Activated CD4-positive, alpha-beta T cell treated with anti-CD3 and anti-CD28 coated beads, Interleukin-2, Interleukin-6, amounts not matched to agents 100 ng/mL and 50 ng/mL, durations not matched to agents 16 hours and 8 hours (primary cell): ENCODE results near the gene TMEM132A.

ENCODE experiments used
- DNase-seq: peaks from one replicate; pipeline ENCODE4 v3.0.0-alpha.2; 2020

TMEM132A gene

GRCh38 chr11:60939301-60939700 lies 15.0 kb downstream of the TMEM132A start:
- no peak for DNase-seq

DNA sequence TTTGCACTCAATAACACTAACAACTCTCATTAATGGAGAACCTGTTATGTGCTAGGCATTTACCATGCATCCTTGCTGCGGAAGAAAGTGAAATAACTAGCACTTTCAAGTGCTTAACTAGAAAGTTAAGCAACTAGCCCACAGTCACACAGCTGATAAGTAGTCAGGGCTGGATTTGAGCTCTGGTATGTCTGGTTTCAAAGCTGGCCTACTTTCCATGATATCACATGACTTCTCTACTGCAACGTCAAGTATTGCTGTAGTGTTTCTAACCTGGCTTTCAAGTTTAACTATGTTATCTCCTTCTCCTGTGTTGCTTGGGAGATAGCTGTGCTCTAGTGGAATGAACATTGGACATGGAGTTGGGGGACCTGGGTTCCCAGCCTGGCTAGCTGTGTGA lies 15.6 kb downstream of the TMEM132A start:
- DNase-seq = no peak

GRCh38 chr11:60941371-60942119 lies 17.3 kb downstream of the TMEM132A start:
- no peak for DNase-seq

DNA sequence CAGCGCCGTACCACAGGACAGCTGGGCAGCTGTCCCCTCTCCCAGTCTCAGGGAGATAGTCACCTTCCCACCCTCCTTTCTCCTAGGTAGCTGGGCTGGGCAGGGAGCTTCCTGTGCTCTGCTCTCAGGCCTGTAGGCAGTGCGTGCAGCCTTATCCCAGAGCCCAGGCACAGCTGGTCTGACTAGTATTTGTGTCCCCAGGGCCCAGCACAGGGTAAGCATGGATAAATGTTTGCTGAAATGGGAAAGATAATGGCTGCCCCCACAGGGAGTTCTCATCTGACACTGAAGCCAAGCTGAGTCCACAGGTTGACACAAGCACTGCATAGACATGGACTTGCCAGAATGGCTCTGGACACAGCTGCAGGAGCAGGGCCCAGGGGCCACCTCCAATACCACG lies 18.0 kb downstream of the TMEM132A start:
- DNase-seq = no peak

GRCh38 chr11:60942970-60943565 lies 18.8 kb downstream of the TMEM132A start:
- DNase-seq = no peak

- DNase-seq = no peak
Measured at GRCh38 chr11:60944490-60945294, 20.4 kb downstream of the TMEM132A start.

DNA sequence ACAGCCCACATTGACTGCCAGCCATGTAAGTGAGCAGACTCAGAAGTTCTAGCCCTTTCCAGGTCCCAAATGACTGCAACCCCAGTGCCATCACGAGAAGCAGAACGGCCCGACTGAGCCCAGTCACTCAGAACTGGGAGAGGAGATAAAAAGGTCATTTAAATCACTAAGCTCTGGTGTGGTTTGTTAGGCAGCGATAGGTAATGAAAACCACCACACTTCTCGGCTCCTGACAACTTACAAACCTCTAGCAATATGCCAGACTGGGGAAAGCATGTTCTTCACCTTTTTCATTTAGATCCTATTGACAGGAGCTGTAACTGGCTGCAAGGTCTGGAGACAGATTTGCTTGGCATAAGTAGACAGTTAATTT lies 21.0 kb downstream of the TMEM132A start:
- DNase-seq = no peak

- no peak for DNase-seq
Measured at GRCh38 chr11:60946601-60947264, 22.5 kb downstream of the TMEM132A start.

DNA sequence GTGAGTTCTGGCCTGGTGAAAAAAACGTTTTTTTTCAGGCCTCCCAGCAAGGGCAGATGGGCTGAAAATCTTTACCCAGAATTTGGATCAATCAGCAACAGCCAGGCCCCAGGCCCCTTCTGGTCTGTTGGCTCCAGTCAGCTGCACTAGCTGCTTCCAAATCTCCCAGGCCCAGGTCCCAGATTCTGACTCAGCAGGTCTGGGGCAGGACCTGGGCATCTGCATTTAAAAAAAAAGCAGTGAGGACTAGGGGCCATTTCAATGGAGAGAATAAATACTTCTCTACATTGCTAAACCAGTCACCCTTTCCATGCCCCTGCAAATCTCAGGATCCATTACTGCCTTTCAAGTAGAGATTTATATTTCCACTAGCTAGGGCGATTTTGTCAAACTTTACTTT lies 23.4 kb downstream of the TMEM132A start:
- DNase-seq = no peak

GRCh38 chr11:60948250-60948649 lies 24.0 kb downstream of the TMEM132A start:
- DNase-seq = no peak

DNA sequence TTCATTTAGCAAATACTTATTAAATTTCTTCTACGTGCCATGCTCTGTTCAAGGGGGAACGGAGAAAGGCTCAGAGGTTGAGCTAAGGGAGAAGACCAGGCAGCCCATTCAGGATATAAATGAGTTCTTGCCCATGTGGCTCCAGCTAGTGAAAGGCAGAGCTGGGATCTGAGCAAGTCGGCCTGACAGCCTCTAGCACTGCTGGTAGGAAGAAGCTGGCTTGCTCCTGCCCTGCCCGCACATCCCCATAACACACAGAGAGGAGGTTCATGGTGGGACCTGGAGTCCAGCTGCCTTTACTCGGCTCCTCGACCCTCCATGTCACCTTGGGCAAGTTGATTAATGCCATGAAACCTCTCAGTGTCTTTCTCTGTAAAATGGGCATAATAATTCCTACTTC lies 25.8 kb downstream of the TMEM132A start:
- no peak for DNase-seq

DNA sequence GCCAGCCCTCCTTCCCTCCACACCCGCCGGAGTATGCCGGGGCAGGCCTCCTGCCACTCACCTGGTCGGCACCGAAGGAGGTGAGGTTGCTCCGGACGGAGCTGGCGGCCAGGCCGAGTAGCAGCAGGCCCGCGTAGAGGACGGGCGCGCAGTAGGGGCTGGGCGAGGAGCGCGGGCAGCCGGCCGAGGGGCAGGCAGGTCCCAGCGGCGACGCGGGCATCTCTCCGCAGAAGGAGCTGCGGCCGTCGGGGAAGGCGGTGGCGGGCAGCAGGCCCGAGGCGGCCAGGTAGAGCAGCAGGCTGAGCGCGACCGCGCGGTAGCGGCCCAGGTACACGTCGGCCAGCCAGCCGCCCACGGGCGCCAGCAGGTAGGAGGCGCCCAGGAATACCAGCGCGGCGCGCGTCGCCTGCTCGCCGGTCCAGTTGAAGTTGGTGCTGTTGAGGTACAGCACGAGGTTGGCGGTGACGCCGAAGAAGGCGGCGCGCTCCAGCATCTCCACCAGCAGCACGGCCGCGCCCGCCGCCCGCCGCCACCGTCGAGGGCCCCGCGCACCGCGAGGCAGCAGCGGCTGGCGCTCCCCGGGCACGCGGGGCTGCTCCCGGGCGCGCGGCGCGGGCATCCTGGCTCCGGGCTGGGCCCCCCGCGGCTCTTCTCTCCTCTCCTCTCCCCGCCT lies 26.8 kb downstream of the TMEM132A start:
- DNase-seq = peak; percentile 16

- DNase-seq = no peak
Measured at GRCh38 chr11:60951606-60951903, 27.3 kb downstream of the TMEM132A start.

DNA sequence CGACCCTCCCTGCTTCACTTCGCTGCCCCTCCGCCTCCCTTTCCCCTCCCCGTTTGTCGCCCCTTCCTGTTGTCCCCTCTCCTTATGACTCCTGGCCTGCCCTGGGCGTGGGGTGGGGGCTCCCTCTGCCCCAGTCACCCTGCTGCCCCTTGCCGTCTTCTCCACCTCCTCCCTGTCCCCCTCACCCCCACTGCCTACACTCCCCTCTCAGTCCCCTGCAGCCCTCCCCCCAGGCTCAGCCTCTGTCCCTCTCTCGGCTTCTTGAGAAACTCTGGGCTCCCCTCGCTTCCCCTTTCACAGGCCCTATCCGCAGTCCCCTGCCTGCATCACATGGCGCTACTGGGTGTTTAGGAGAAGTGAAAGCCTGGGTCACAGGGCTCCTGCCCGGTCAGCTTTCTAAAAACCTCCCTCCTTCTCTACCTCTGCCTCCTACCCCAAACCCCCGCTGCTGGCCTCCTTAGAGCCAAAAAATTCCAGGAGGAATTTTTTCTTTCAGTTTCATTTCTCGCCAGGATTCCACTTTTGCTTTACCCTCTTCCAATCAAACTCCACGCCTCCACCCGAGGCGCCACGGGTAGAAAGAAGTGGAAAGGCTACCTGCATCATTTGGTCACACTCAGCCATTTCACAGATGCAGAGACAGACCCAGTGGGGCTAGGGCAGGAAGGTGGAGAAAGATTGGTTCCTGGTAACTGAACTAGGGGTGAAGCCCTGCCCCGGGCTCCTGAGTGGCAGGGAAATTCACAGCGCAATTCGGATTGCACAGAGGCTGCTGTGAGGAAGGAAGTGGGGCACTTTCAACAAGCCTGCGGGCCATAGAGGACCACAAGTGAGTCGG lies 27.9 kb downstream of the TMEM132A start, which contains the start of gene SLC15A3:
SLC15A3 (minus strand) TSS at position 273 of the 838 bp plus-strand sequence. CDS start 625 bp downstream, outside the sequence.
- DNase-seq = peak; percentile 23

DNA sequence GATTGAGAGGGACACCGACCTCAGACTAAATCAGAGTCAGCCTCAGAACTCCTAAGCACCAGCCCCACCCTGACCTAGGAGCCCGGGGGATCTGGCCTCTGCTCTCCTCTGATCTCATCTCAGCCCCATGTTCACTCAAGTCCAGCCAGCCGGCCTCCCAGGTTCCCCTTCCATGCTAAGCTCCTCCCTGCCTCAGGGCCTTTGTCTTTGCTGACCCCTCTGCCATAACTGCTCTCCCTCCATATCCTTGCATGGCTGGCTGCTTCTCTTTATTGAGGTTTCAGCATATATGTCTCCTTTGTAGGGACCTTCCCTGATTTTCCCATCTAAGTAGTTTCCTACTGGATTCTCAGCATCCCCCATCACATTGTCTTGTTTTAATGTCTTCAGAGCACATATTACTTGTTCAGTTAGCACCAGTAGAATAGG lies 28.5 kb downstream of the TMEM132A start:
- DNase-seq = no peak

DNA sequence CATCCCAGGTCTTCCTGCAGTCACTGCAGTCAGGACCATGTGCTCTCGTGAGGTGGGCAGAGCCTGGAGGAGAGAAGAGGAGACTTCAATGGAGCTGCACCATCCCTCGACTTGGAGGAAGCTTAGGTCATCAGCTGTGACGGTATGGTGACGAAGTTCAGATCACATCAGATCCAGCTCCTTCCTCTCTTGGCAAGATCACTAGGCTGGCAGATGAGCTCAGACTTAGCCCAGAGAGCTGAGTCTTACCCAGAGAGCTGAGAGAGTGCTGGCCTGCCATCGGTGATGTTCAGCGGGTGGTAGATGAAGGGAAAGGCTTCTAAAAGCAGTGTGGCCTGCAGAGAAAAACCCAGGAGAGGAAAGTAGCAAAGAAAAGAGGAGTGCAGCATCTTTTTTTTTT lies 29.5 kb downstream of the TMEM132A start:
- no peak for DNase-seq

DNA sequence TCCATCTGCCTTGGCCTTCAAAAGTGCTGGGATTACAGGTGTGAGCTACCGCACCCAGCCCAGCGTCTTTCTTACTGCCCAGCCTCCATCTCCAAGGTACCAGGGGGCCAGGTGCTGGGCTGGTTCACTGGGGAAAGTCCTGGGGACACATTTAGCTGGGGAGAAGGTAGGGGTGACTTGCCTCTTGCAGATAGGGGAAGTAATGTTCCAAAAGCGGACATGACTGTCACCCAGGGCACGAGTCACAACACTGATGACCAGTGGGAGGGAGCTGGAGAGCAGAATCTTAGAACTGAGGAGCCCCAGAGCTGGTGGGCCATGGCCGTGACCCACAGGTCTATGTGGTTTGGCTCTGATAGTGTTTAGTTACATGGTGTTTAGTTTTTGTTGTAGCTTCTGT lies 30.2 kb downstream of the TMEM132A start:
- DNase-seq = no peak

GRCh38 chr11:60955571-60955970 lies 31.3 kb downstream of the TMEM132A start:
- no peak for DNase-seq

- no peak for DNase-seq
Measured at GRCh38 chr11:60957188-60957587, 32.9 kb downstream of the TMEM132A start.

GRCh38 chr11:60959431-60959830 lies 35.2 kb downstream of the TMEM132A start:
- DNase-seq = no peak

DNA sequence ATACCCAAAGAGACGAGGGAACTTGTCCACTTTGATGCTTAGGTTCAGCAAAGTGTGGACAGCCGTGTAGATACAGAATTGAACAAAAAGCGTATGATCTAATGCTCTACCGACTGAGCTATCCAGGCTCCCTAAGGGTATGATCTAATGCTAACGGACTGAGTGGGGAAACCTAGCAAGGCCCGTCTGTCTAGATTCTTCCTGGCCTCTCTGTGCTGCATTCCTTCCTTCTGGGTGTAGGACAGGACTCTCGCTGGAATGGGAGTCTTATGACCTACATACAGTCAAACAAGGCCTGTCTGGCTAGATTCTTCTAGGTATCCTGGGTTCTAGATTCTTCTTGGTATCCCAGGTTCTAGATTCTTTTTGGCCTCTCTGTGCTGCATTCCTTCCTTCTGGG lies 36.1 kb downstream of the TMEM132A start:
- no peak for DNase-seq

DNA sequence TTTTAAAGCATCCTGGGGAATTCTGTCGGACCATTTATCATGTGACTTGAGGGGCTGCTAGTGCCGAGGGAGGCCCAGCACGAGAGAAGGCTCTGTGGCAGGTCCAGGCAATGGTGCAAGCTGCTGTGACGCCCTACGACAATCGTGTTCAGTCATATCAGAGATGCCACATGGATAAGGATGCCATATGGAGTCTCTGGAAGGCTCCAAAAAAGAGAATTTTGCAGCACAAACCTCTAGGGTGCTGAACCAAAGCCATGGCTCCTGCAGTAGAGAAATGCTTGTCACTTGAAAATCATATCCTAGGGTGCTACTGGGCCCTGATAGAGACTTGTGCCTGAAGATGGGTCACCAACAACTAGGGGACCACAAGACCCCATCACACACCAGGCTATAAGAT lies 40.5 kb downstream of the TMEM132A start:
- DNase-seq = no peak
